ENCODE measurements around the gene CD300LD. TPM values are rescaled to one million over a fixed set of nuclear protein-coding genes. Genes with fewer than 3 reads are reported as not detected.

Gene CD300LD
- total and polyA plus RNA-seq, 10 donors = 0.06 to 1.4 TPM; not detected in 8

GRCh38 chr17:74616696-74617095, 24.6 kb upstream of the CD300LD start:
- H3K27ac ChIP-seq = no peak overlapping the region
- H3K4me3 ChIP-seq = no peak overlapping the region
- no peak for DNase-seq
- H3K27me3 ChIP-seq (replicated peaks in 1 of 7) = peaks cover 0 to 89% (median 7%) of the 10 kb centered on the region in 7 donors
- intact Hi-C loops (cut with DNase I; ENCODE audit: low total_unique reads) = no loop called here
- TF ChIP-seq CTCF (IDR thresholded peaks at IDR 0.05 in 8 of 11, conservative IDR thresholded peaks at IDR 0.05 in 3 of 11) (no peak), POLR2AphosphoS5 (IDR thresholded peaks at IDR 0.05) (no peak), POLR2A (IDR thresholded peaks at IDR 0.05) (no peak)
- H3K9me3 ChIP-seq = no peaks in the 10 kb centered on the region
- 87 to 95% (median 95%) methylated on average over 5 to 7 of the region's 7 CpGs for WGBS, 5 donors
- no peaks in the 10 kb centered on the region for H3K36me3 ChIP-seq
- peaks cover 0 to 28% (median 11%) of the 10 kb centered on the region in 6 donors for H3K4me1 ChIP-seq

GRCh38 chr17:74612046-74612445, 20.0 kb upstream of the CD300LD start:
- intact Hi-C loops (cut with DNase I; ENCODE audit: low total_unique reads) = no loop called here
- Histone ChIP-seq H3K27me3 (replicated peaks in 1 of 7) (peaks cover 0 to 87% (median 7%) of the 10 kb centered on the region in 7 donors), H3K4me1 (peaks cover 0 to 19% (median 11%) of the 10 kb centered on the region in 6 donors), H3K9me3 (no peaks in the 10 kb centered on the region), H3K36me3 (no peaks in the 10 kb centered on the region), H3K4me3 (no peak overlapping the region), H3K27ac (no peak overlapping the region)
- no peak for DNase-seq
- TF ChIP-seq POLR2AphosphoS5 (IDR thresholded peaks at IDR 0.05) (no peak), POLR2A (IDR thresholded peaks at IDR 0.05) (no peak), CTCF (IDR thresholded peaks at IDR 0.05 in 8 of 11, conservative IDR thresholded peaks at IDR 0.05 in 3 of 11) (no peak)
- WGBS, 5 donors = 87 to 95% (median 90%) methylated on average over 6 of the region's 6 CpGs

GRCh38 chr17:74610108-74610507, 18.0 kb upstream of the CD300LD start:
- Histone ChIP-seq H3K4me1 (peaks cover 0 to 20% (median 12%) of the 10 kb centered on the region in 6 donors), H3K4me3 (no peak overlapping the region), H3K36me3 (no peaks in the 10 kb centered on the region), H3K9me3 (no peaks in the 10 kb centered on the region), H3K27ac (no peak overlapping the region), H3K27me3 (replicated peaks in 1 of 7) (peaks cover 0 to 83% (median 7%) of the 10 kb centered on the region in 7 donors)
- TF ChIP-seq POLR2AphosphoS5 (IDR thresholded peaks at IDR 0.05) (no peak), POLR2A (IDR thresholded peaks at IDR 0.05) (no peak), CTCF (IDR thresholded peaks at IDR 0.05 in 8 of 11, conservative IDR thresholded peaks at IDR 0.05 in 3 of 11) (no peak)
- 31 to 39% (median 35%) methylated on average over 2 of the region's 2 CpGs for WGBS, 5 donors
- intact Hi-C loops (cut with DNase I; ENCODE audit: low total_unique reads) = no loop called here
- no peak for DNase-seq

GRCh38 chr17:74608511-74608910, 16.4 kb upstream of the CD300LD start:
- TF ChIP-seq POLR2A (IDR thresholded peaks at IDR 0.05) (no peak), CTCF (IDR thresholded peaks at IDR 0.05 in 8 of 11, conservative IDR thresholded peaks at IDR 0.05 in 3 of 11) (no peak), POLR2AphosphoS5 (IDR thresholded peaks at IDR 0.05) (no peak)
- H3K27me3 ChIP-seq (replicated peaks in 1 of 7) = peaks cover 0 to 82% (median 0%) of the 10 kb centered on the region in 7 donors
- H3K36me3 ChIP-seq = no peaks in the 10 kb centered on the region
- 94 to 98% (median 96%) methylated on average over 3 of the region's 3 CpGs for WGBS, 5 donors
- no peak overlapping the region for H3K27ac ChIP-seq
- intact Hi-C loops (cut with DNase I; ENCODE audit: low total_unique reads) = no loop called here
- H3K4me3 ChIP-seq = no peak overlapping the region
- no peaks in the 10 kb centered on the region for H3K9me3 ChIP-seq
- H3K4me1 ChIP-seq = peaks cover 0 to 32% (median 17%) of the 10 kb centered on the region in 6 donors
- DNase-seq = no peak

Data from spleen (tissue), 11 donors.